K562 (cell line): Measurements from ENCODE around the gene UGT1A10. TPM values are rescaled to one million over a fixed set of nuclear protein-coding genes. Genes with fewer than 3 reads are reported as not detected.
A peak's percentile ranks its signal among the peaks of the same experiment; 100 is the strongest.

ENCODE experiments used
- ATAC-seq: fragments of 200-7000 bp; cut with Tn5 transposase; 3 replicates; pipeline ENCODE4 v1.9.1; 2020; ENCODE audit warnings: moderate library complexity
- BruUV-seq: library from RNA; stranded (reverse); fragments of 400-500 nt; replicated peaks from 2 replicates; lab custom pipeline; 2021; lab: Mats Ljungman, UMichigan
- CTCF ChIA-PET: fragments of 300-600 bp; formaldehyde crosslinking; extraction: SDS; loops from one replicate; lab custom pipeline; 2021; ENCODE audit warnings: low intra/inter-chr PET ratio; lab: Yijun Ruan, JAX
- POLR2A ChIA-PET: fragments of 300-600, 350-650 bp; sonication (Branson Sonifier 250); formaldehyde crosslinking; extraction: SDS; loops from one replicate; lab custom pipeline; 2021; ENCODE audit warnings: antibody characterized with exemption, inconsistent platforms; lab: Yijun Ruan, JAX
- DNase-seq, 4 experiments: peaks; one replicate each; pipeline versions ENCODE4 v3.0.0 to v3.0.0-alpha.2; 2011 to 2018; ENCODE audit warnings: low spot score in 3 of 4, mixed read lengths in 3 of 4; ENCODE audit errors: extremely low read depth in 1 of 4
- FAIRE-seq: peaks from 2 replicates; lab custom pipeline; 2011; peaks lifted over from hg19 to GRCh38; lab: Jason Lieb, UNC
- H2AFZ ChIP-seq: 2 replicates; pipeline ENCODE4 v1.6.0; 2011; ENCODE audit warnings: low read depth, low read length, control low read depth, inconsistent platforms
- H3K27ac ChIP-seq: fragments of 200-600 bp; 3 replicates; pipeline ENCODE4 v1.8.0; 2011; ENCODE audit warnings: low read depth, mild to moderate bottlenecking, control low read depth, inconsistent platforms, low read length, moderate library complexity, mixed read lengths; ENCODE audit errors: extremely low read depth
- H3K27me3 ChIP-seq, 2 experiments: fragments of 300-600 bp in 1 of 2; 2 replicates in 1 of 2; 3 replicates in 1 of 2; pipeline versions ENCODE4 v1.6.0 to v1.8.0; 2011; ENCODE audit warnings: inconsistent platforms in 2 of 2, low read length in 2 of 2, mild to moderate bottlenecking in 1 of 2, mixed read lengths in 1 of 2, moderate library complexity in 1 of 2; ENCODE audit not compliant: control insufficient read depth in 2 of 2, insufficient read depth in 2 of 2
- H3K36me3 ChIP-seq: fragments of 300-600 bp; 3 replicates; pipeline ENCODE4 v1.8.0; 2011; ENCODE audit warnings: mild to moderate bottlenecking, low read length, inconsistent platforms; ENCODE audit not compliant: control insufficient read depth, insufficient read depth
- H3K4me1 ChIP-seq, 2 experiments: fragments of 200-600 bp in 1 of 2; replicated peaks in 1 of 2; 2 replicates in 1 of 2; 3 replicates in 1 of 2; pipeline versions ENCODE4 v1.5.1 to v1.8.0; 2011; ENCODE audit warnings: inconsistent platforms in 2 of 2, low read length in 2 of 2, mild to moderate bottlenecking in 1 of 2, mixed read lengths in 1 of 2, moderate library complexity in 1 of 2; ENCODE audit not compliant: control insufficient read depth in 2 of 2, insufficient read depth in 2 of 2
- H3K4me2 ChIP-seq: 2 replicates; pipeline ENCODE4 v1.6.1; 2011; ENCODE audit warnings: low read length, control low read depth, inconsistent platforms, mixed read lengths; ENCODE audit not compliant: insufficient read depth
- H3K4me3 ChIP-seq: fragments of 200-600 bp; sonication (generic), shearing (Covaris generic); 2 replicates; pipeline ENCODE4 v1.5.1; 2016; ENCODE audit warnings: control low read depth, inconsistent platforms
- H3K79me2 ChIP-seq: fragments of 200-600 bp; 3 replicates; pipeline ENCODE4 v1.8.0; 2011; ENCODE audit warnings: low read length, inconsistent platforms; ENCODE audit not compliant: control insufficient read depth, insufficient read depth
- H3K9ac ChIP-seq, 2 experiments: 2 replicates each; pipeline versions ENCODE4 v1.6.0 to v1.6.1; 2011; ENCODE audit warnings: low read depth in 2 of 2, low read length in 2 of 2, control low read depth in 1 of 2, inconsistent platforms in 1 of 2, mild to moderate bottlenecking in 1 of 2, mixed read lengths in 1 of 2; ENCODE audit not compliant: insufficient read depth in 1 of 2
- H3K9me1 ChIP-seq: one replicate; pipeline ENCODE4 v1.6.0; 2011; ENCODE audit warnings: inconsistent platforms, mild to moderate bottlenecking, low read length, moderate library complexity; ENCODE audit not compliant: control insufficient read depth, insufficient read depth
- H3K9me3 ChIP-seq: replicated peaks from 2 replicates; pipeline ENCODE4 v1.5.1; 2011; ENCODE audit warnings: low read depth, low read length, inconsistent platforms; ENCODE audit not compliant: control insufficient read depth, insufficient read depth
- H4K20me1 ChIP-seq: replicated peaks from 2 replicates; pipeline ENCODE4 v1.6.1; 2011; ENCODE audit warnings: low read length, inconsistent platforms, mixed read lengths; ENCODE audit not compliant: control insufficient read depth, insufficient read depth
- FOSL1 ChIP-seq: fragments of 200-800 bp; sonication (Bioruptor generic); conservative IDR thresholded peaks from 2 replicates; pipeline ENCODE4 v1.6.1; 2016; ENCODE audit warnings: missing genetic modification characterization, missing compliant biosample characterization
- HNRNPL ChIP-seq: fragments of 200-400 bp; formaldehyde crosslinking; IDR thresholded peaks from 2 replicates; pipeline ENCODE4 v1.6.1; 2017; ENCODE audit warnings: low read depth, mild to moderate bottlenecking, low read length
- IRF1 ChIP-seq: sonication (generic); formaldehyde crosslinking; IDR thresholded peaks from 2 replicates; pipeline ENCODE4 v1.8.0; 2022; ENCODE audit warnings: missing genetic modification reagents, mild to moderate bottlenecking, borderline replicate concordance
- MAZ ChIP-seq, 2 experiments: fragments of 450-650 bp in 1 of 2; sonication (generic) in 1 of 2; formaldehyde crosslinking; IDR thresholded peaks in 1 of 2; conservative IDR thresholded peaks in 1 of 2; 2 replicates each; pipeline versions ENCODE4 v1.4.0 to v1.5.0; 2020; ENCODE audit warnings: mild to moderate bottlenecking in 1 of 2, missing genetic modification reagents in 1 of 2
- PHF8 ChIP-seq: fragments of 200-600 bp; sonication (generic); IDR thresholded peaks from 2 replicates; pipeline ENCODE4 v1.6.1; 2012; ENCODE audit warnings: mixed run types, mild to moderate bottlenecking, inconsistent platforms, low read length, moderate library complexity, borderline replicate concordance
- PTRF ChIP-seq: fragments of 450-650 bp; IDR thresholded peaks from 2 replicates; pipeline ENCODE4 v1.6.1; 2016; ENCODE audit warnings: mild to moderate bottlenecking, missing genetic modification characterization, missing compliant biosample characterization
- SIN3A ChIP-seq, 2 experiments: fragments of 150-350 bp in 1 of 2; IDR thresholded peaks; 2 replicates each; pipeline ENCODE4 v1.6.1; 2011 to 2016; ENCODE audit warnings: borderline replicate concordance in 2 of 2, low read depth in 2 of 2, low read length in 2 of 2, mild to moderate bottlenecking in 2 of 2, moderate library complexity in 2 of 2; ENCODE audit not compliant: control insufficient read depth in 1 of 2
- SMAD1 ChIP-seq: fragments of 150-350 bp; IDR thresholded peaks from 2 replicates; pipeline ENCODE4 v1.6.1; 2014; ENCODE audit warnings: low read length, low read depth; ENCODE audit not compliant: partially characterized antibody
- VEZF1 ChIP-seq: fragments of 200-800 bp; sonication (Bioruptor generic); IDR thresholded peaks from 2 replicates; pipeline ENCODE4 v1.6.1; 2017; ENCODE audit warnings: missing genetic modification characterization, missing compliant biosample characterization
- ZFX ChIP-seq: sonication (generic); formaldehyde crosslinking; IDR thresholded peaks from 2 replicates; pipeline ENCODE4 v1.8.0; 2022; ENCODE audit warnings: mild to moderate bottlenecking, missing genetic modification reagents, moderate library complexity
- ZNF586 ChIP-seq: fragments of 450-650 bp; formaldehyde crosslinking; conservative IDR thresholded peaks from 2 replicates; pipeline ENCODE4 v1.4.0; 2020; ENCODE audit warnings: mild to moderate bottlenecking, moderate library complexity
- ZNF644 ChIP-seq: fragments of 200-800 bp; sonication (Bioruptor generic); IDR thresholded peaks from 2 replicates; pipeline ENCODE4 v1.6.1; 2016; ENCODE audit warnings: low read depth, missing genetic modification characterization, missing compliant biosample characterization
- WGBS: fragments of 100-300 bp; shearing (Covaris generic); methylation state at CpG from one replicate; pipeline ENCODE4 v1.1.6; 2016; ENCODE audit warnings: low coverage, mixed read lengths; ENCODE audit not compliant: insufficient coverage; ENCODE audit errors: missing lambda C conversion rate; 5-methylcytosine and 5-hydroxymethylcytosine counted together
- in situ Hi-C: fragments of 300-500 bp; cut with MboI; formaldehyde crosslinking; loops from 4 replicates; pipeline ENCODE4 v1.15.0; 2018; ENCODE audit warnings: inconsistent platforms, mixed read lengths
- intact Hi-C: fragments of 100-400 bp; cut with micrococcal nuclease; formaldehyde crosslinking; loops from 2 replicates; pipeline ENCODE4 v1.14.2; 2022
- polyA plus RNA-seq, 8 experiments: library from polyadenylated mRNA; depleted of rRNA in 4 of 8; stranded (reverse) in 5 of 8; unstranded in 3 of 8; fragments of >200 nt; fragmentation: Nextera tagmentation in 2 of 8; fragmentation: Illumina TruSeq in 1 of 8; extraction: Ambion mirVana in 2 of 8; extraction: Trizol in 1 of 8; gene quantifications; 2 replicates each; pipeline versions ENCODE4 v1.2.1 to v1.2.3, GENCODE V29; 2011 to 2014; ENCODE audit warnings: inconsistent platforms in 1 of 8, missing spikeins in 1 of 8
- total RNA-seq, 7 experiments: library from RNA; depleted of rRNA in 6 of 7; stranded (reverse); fragments of >200 nt in 6 of 7; fragmentation: Illumina TruSeq in 2 of 7; extraction: Trizol in 2 of 7; gene quantifications; 2 replicates each; pipeline versions ENCODE4 v1.2.1 to v1.2.3, GENCODE V29; 2011 to 2021; ENCODE audit warnings: low replicate concordance in 1 of 7
- TF ChIP-seq, protein P1 (sequence below): fragments of 450-650 bp; IDR thresholded peaks from 2 replicates; pipeline ENCODE4 v1.6.1; 2018; ENCODE audit warnings: mild to moderate bottlenecking, low read depth; ENCODE audit not compliant: partially characterized antibody
- TF ChIP-seq, protein P2 (sequence below): fragments of 250-450 bp; sonication (Bioruptor Pico); IDR thresholded peaks from 2 replicates; pipeline ENCODE4 v1.5.0; 2021; ENCODE audit warnings: mild to moderate bottlenecking, borderline replicate concordance

The UGT1A10 gene
- total and polyA plus RNA-seq, 9 of the 15 experiments (the other 6 are each of a cell fraction or from before 2014, with no cell fraction given): not detected

DNA sequence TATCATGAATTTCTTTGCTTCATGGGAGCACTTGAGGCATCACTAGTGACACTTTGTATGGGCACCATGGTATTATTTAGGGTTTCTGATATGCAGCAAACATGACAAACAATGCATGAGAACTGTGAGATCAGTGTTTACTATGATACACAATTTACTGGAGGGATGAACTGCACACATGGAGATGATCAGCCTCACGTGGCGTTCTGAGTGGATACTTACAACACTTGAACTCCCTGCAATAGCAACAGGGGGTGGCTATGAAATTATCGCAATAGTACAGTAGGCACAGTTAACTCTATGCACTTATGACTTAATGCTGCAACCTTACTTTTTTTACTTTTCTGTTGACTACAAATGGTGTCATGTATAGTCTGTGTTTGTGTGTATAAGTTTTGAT, 37.3 kb upstream of the UGT1A10 start (continued):
- TF ChIP-seq, protein P1, sequence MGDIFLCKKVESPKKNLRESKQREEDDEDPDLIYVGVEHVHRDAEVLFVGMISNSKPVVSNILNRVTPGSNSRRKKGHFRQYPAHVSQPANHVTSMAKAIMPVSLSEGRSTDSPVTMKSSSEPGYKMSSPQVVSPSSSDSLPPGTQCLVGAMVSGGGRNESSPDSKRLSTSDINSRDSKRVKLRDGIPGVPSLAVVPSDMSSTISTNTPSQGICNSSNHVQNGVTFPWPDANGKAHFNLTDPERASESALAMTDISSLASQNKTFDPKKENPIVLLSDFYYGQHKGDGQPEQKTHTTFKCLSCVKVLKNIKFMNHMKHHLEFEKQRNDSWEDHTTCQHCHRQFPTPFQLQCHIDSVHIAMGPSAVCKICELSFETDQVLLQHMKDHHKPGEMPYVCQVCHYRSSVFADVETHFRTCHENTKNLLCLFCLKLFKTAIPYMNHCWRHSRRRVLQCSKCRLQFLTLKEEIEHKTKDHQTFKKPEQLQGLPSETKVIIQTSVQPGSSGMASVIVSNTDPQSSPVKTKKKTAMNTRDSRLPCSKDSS: no peak

- Histone ChIP-seq H4K20me1 (no peaks in the 10 kb centered on the region), H3K27me3 (no peaks in the 10 kb centered on the region), H3K79me2 (no peaks in the 10 kb centered on the region), H3K36me3 (no peaks in the 10 kb centered on the region), H3K9ac (no peak overlapping the region), H2AFZ (no peak overlapping the region), H3K4me1 (no peaks in the 10 kb centered on the region), H3K27ac (no peak overlapping the region), H3K4me2 (no peak overlapping the region), H3K9me1 (no peaks in the 10 kb centered on the region), H3K4me3 (no peak overlapping the region), H3K9me3 (no peaks in the 10 kb centered on the region)
- no peak for DNase-seq
- ChIA-PET POLR2A (interaction anchor here (0.6 kb wide), 1 partner anchor 121 kb away, joined by 3 read pairs; no protein-coding TSS in a partner anchor), CTCF (no interaction called here)
- no peak for ATAC-seq
- no TSS peak for BruUV-seq
- in situ Hi-C loops (no loop called here), intact Hi-C loops (no loop called here)
- WGBS: 0% methylated on average over 2 of the region's 2 CpGs
- no peak for FAIRE-seq
- TF ChIP-seq ZNF644: no peak
- TF ChIP-seq PTRF (tag): no peak
- TF ChIP-seq SIN3A (IDR thresholded peaks at IDR 0.05; ENCODE audit: borderline replicate concordance in 2 of 2, control insufficient read depth in 1 of 2, low read depth in 2 of 2, low read length in 2 of 2): no peak
- TF ChIP-seq IRF1 (CRISPR knock-in tag): no peak
- TF ChIP-seq ZNF586 (CRISPR knock-in tag): no peak
- no peak for TF ChIP-seq SMAD1
- TF ChIP-seq, protein P2, sequence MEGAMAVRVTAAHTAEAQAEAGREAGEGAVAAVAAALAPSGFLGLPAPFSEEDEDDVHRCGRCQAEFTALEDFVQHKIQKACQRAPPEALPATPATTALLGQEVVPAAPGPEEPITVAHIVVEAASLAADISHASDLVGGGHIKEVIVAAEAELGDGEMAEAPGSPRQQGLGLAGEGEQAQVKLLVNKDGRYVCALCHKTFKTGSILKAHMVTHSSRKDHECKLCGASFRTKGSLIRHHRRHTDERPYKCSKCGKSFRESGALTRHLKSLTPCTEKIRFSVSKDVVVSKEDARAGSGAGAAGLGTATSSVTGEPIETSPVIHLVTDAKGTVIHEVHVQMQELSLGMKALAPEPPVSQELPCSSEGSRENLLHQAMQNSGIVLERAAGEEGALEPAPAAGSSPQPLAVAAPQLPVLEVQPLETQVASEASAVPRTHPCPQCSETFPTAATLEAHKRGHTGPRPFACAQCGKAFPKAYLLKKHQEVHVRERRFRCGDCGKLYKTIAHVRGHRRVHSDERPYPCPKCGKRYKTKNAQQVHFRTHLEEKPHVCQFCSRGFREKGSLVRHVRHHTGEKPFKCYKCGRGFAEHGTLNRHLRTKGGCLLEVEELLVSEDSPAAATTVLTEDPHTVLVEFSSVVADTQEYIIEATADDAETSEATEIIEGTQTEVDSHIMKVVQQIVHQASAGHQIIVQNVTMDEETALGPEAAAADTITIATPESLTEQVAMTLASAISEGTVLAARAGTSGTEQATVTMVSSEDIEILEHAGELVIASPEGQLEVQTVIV (CRISPR knock-in tag): no peak
- no peak for TF ChIP-seq MAZ (CRISPR knock-in tag; conservative IDR thresholded peaks at IDR 0.05 in 1 of 2, IDR thresholded peaks at IDR 0.05 in 1 of 2)
- no peak for TF ChIP-seq HNRNPL
- TF ChIP-seq VEZF1 (CRISPR knock-in tag): peak; percentile 16; the same call in 1 of the 2 replicates
- TF ChIP-seq ZFX (CRISPR knock-in tag): no peak
- no peak for TF ChIP-seq PHF8
- TF ChIP-seq FOSL1 (tag): peak; percentile 56
These were observed 35.9 kb upstream of the UGT1A10 start for GRCh38 chr2:233600386-233600785.
